H9 (cell line): ENCODE data around the gene HEATR3. TPM values are rescaled to one million over a fixed set of nuclear protein-coding genes. Genes with fewer than 3 reads are reported as not detected.

Experiments used
- DNase-seq: peaks from one replicate; pipeline ENCODE4 v3.0.0-alpha.2; 2017
- H2AFZ ChIP-seq: one replicate; pipeline ENCODE4 v1.6.1; 2013; ENCODE audit warnings: mild to moderate bottlenecking, low read length, control low read depth, moderate library complexity
- H2AK5ac ChIP-seq: 2 replicates; pipeline ENCODE4 v1.6.1; 2013; ENCODE audit warnings: low read length, control low read depth, mixed read lengths; ENCODE audit not compliant: insufficient read length
- H2BK120ac ChIP-seq: one replicate; pipeline ENCODE4 v1.6.1; 2013; ENCODE audit warnings: low read depth, mild to moderate bottlenecking, low read length, control low read depth, inconsistent platforms; ENCODE audit not compliant: poor library complexity, severe bottlenecking
- H2BK12ac ChIP-seq: 2 replicates; pipeline ENCODE4 v1.6.1; 2013; ENCODE audit warnings: low read length, control low read depth, mixed read lengths, low read depth; ENCODE audit not compliant: insufficient read length
- H2BK15ac ChIP-seq: 2 replicates; pipeline ENCODE4 v1.6.1; 2013; ENCODE audit warnings: low read depth, low read length, control low read depth
- H2BK20ac ChIP-seq: one replicate; pipeline ENCODE4 v1.6.1; 2013; ENCODE audit warnings: low read depth, mild to moderate bottlenecking, low read length, control low read depth, inconsistent platforms; ENCODE audit not compliant: poor library complexity, severe bottlenecking
- H2BK5ac ChIP-seq: 2 replicates; pipeline ENCODE4 v1.6.1; 2013; ENCODE audit warnings: low read length, control low read depth, mixed read lengths; ENCODE audit not compliant: insufficient read length
- H3K14ac ChIP-seq: 2 replicates; pipeline ENCODE4 v1.6.1; 2013; ENCODE audit warnings: low read length, control low read depth; ENCODE audit not compliant: insufficient read depth
- H3K18ac ChIP-seq: 2 replicates; pipeline ENCODE4 v1.6.1; 2013; ENCODE audit warnings: low read depth, mild to moderate bottlenecking, mixed read lengths, low read length, control low read depth; ENCODE audit not compliant: insufficient read length
- H3K23ac ChIP-seq: 2 replicates; pipeline ENCODE4 v1.6.1; 2013; ENCODE audit warnings: low read length, control low read depth, mixed read lengths, low read depth; ENCODE audit not compliant: insufficient read length
- H3K23me2 ChIP-seq: 2 replicates; pipeline ENCODE4 v1.6.1; 2013; ENCODE audit warnings: low read depth, mild to moderate bottlenecking, mixed read lengths, low read length, control low read depth; ENCODE audit not compliant: insufficient read length, poor library complexity, severe bottlenecking
- H3K27ac ChIP-seq: 2 replicates; pipeline ENCODE4 v1.5.1; 2013; ENCODE audit warnings: low read length, control low read depth, mixed read lengths, low read depth; ENCODE audit not compliant: insufficient read length
- H3K27me3 ChIP-seq: 2 replicates; pipeline ENCODE4 v1.6.1; 2013; ENCODE audit warnings: low read length, control low read depth, inconsistent platforms; ENCODE audit not compliant: insufficient read depth
- H3K4ac ChIP-seq: 2 replicates; pipeline ENCODE4 v1.6.1; 2013; ENCODE audit warnings: low read depth, mild to moderate bottlenecking, control low read depth, inconsistent platforms, low read length, moderate library complexity
- H3K4me1 ChIP-seq: 2 replicates; pipeline ENCODE4 v1.6.1; 2013; ENCODE audit warnings: low read length, control low read depth, inconsistent platforms; ENCODE audit not compliant: insufficient read depth
- H3K4me2 ChIP-seq: 2 replicates; pipeline ENCODE4 v1.6.1; 2013; ENCODE audit warnings: low read length, control low read depth, mixed read lengths; ENCODE audit not compliant: insufficient read length, insufficient read depth
- H3K56ac ChIP-seq: 2 replicates; pipeline ENCODE4 v1.6.1; 2013; ENCODE audit warnings: low read depth, mild to moderate bottlenecking, mixed read lengths, low read length, control low read depth; ENCODE audit not compliant: insufficient read length
- H3K79me1 ChIP-seq: 2 replicates; pipeline ENCODE4 v1.6.1; 2013; ENCODE audit warnings: low read depth, mild to moderate bottlenecking, moderate library complexity, low read length, control low read depth, inconsistent platforms; ENCODE audit not compliant: insufficient read depth, poor library complexity, severe bottlenecking
- H3K79me2 ChIP-seq: 2 replicates; pipeline ENCODE4 v1.6.1; 2013; ENCODE audit warnings: low read length, control low read depth, inconsistent platforms; ENCODE audit not compliant: insufficient read depth
- H3K9ac ChIP-seq: 2 replicates; pipeline ENCODE4 v1.6.1; 2013; ENCODE audit warnings: low read length, control low read depth, mixed read lengths; ENCODE audit not compliant: insufficient read length; ENCODE audit errors: extremely low read depth
- H3K9me3 ChIP-seq: one replicate; pipeline ENCODE4 v1.6.1; 2013; ENCODE audit warnings: low read depth, low read length, inconsistent platforms; ENCODE audit not compliant: control insufficient read depth
- H3T11ph ChIP-seq: one replicate; pipeline ENCODE4 v1.6.1; 2013; ENCODE audit warnings: mild to moderate bottlenecking, low read length, control low read depth, inconsistent platforms
- H4K20me1 ChIP-seq: one replicate; pipeline ENCODE4 v1.6.1; 2013; ENCODE audit not compliant: control insufficient read depth, insufficient read length, insufficient read depth
- H4K5ac ChIP-seq: 2 replicates; pipeline ENCODE4 v1.6.1; 2013; ENCODE audit warnings: low read depth, mild to moderate bottlenecking, mixed read lengths, low read length, control low read depth; ENCODE audit not compliant: insufficient read length
- H4K8ac ChIP-seq: replicated peaks from 2 replicates; pipeline ENCODE4 v1.6.1; 2013; ENCODE audit warnings: low read length, control low read depth, mixed read lengths, low read depth; ENCODE audit not compliant: insufficient read length
- H4K91ac ChIP-seq: 2 replicates; pipeline ENCODE4 v1.6.1; 2013; ENCODE audit warnings: low read depth, mild to moderate bottlenecking, moderate library complexity, mixed read lengths, low read length, control low read depth; ENCODE audit not compliant: insufficient read length
- H3K27ac Mint-ChIP-seq, 3 experiments: 2 replicates in 2 of 3; 3 replicates in 1 of 3; pipeline ENCODE4 v1.8.0; 2020 to 2021; ENCODE audit warnings: mixed read lengths in 3 of 3, mild to moderate bottlenecking in 1 of 3, moderate library complexity in 1 of 3
- H3K27me3 Mint-ChIP-seq: 2 replicates; pipeline ENCODE4 v1.8.0; 2021; ENCODE audit warnings: low read depth, mild to moderate bottlenecking, moderate library complexity, mixed read lengths
- H3K36me3 Mint-ChIP-seq, 3 experiments: 2 replicates in 2 of 3; 3 replicates in 1 of 3; pipeline ENCODE4 v1.8.0; 2020 to 2021; ENCODE audit warnings: low read depth in 3 of 3, mixed read lengths in 3 of 3; ENCODE audit not compliant: insufficient read depth in 1 of 3
- H3K4me1 Mint-ChIP-seq, 2 experiments: 2 replicates each; pipeline ENCODE4 v1.8.0; 2020; ENCODE audit warnings: mixed read lengths in 2 of 2
- H3K4me3 Mint-ChIP-seq, 2 experiments: 2 replicates in 1 of 2; 3 replicates in 1 of 2; pipeline ENCODE4 v1.8.0; 2020 to 2021; ENCODE audit warnings: mild to moderate bottlenecking in 2 of 2, mixed read lengths in 2 of 2, moderate library complexity in 1 of 2
- H3K9me3 Mint-ChIP-seq, 2 experiments: 2 replicates in 1 of 2; 3 replicates in 1 of 2; pipeline ENCODE4 v1.8.0; 2020; ENCODE audit warnings: mild to moderate bottlenecking in 2 of 2, mixed read lengths in 2 of 2, moderate library complexity in 1 of 2
- CTCF ChIP-seq: fragments of 200-600 bp; sonication (generic); conservative IDR thresholded peaks from 3 replicates; pipeline ENCODE4 v1.8.0; 2021; ENCODE audit warnings: antibody characterized with exemption, mild to moderate bottlenecking
- WGBS: extraction: QIAGEN DNeasy Blood & Tissue Kit; methylation state at CpG from one replicate; pipeline ENCODE4 v1.1.7; 2013; ENCODE audit warnings: missing lambda C conversion rate, low lambda C conversion rate, mixed read lengths; ENCODE audit not compliant: insufficient read length; ENCODE audit errors: extremely low coverage; 5-methylcytosine and 5-hydroxymethylcytosine counted together
- total RNA-seq: library from RNA; stranded (reverse); gene quantifications from 2 replicates; pipeline ENCODE4 v1.2.1, GENCODE V29; 2021

HEATR3 gene
- total RNA-seq, 1 experiment from 2014 or later, result 26.5 TPM

- Histone ChIP-seq H3K27ac (no peak overlapping the region), H3K4me2 (no peak overlapping the region)
- WGBS, result no CpG with 5 or more reads among the region's 8 CpGs
These were observed 25.8 kb upstream of the HEATR3 start for GRCh38 chr16:50040018-50040417.

More at GRCh38 chr16:50040018-50040417, 25.8 kb upstream of the HEATR3 start:
- Mint-ChIP-seq H3K9me3 (no peaks in the 10 kb centered on the region), H3K36me3 (peaks cover 0 to 14% (median under 1%) of the 10 kb centered on the region in 3 experiments; a peak in 3 of 7 replicates), H3K4me3 (no peak overlapping the region), H3K27ac (peak overlapping the region in 2 of 3 experiments; percentile 20 to 41; a peak in 2 of 7 replicates), H3K4me1 (peaks cover 4 to 5% of the 10 kb centered on the region in 2 experiments), H3K27me3 (peaks cover 3% of the 10 kb centered on the region; the same call in 1 of the 2 replicates)
- no peak for TF ChIP-seq CTCF
- Histone ChIP-seq H3K14ac (no peak overlapping the region), H2BK5ac (no peak overlapping the region), H3K27me3 (no peaks in the 10 kb centered on the region), H4K8ac (no peak overlapping the region), H3K9ac (no peak overlapping the region), H2BK15ac (no peak overlapping the region), H2BK12ac (no peak overlapping the region), H4K20me1 (no peaks in the 10 kb centered on the region), H2AFZ (no peak overlapping the region), H4K5ac (no peak overlapping the region), H3K56ac (no peak overlapping the region), H3K18ac (no peak overlapping the region), H3K79me2 (no peaks in the 10 kb centered on the region), H2BK120ac (no peak overlapping the region), H3T11ph (no peak overlapping the region), H3K79me1 (no peaks in the 10 kb centered on the region), H4K91ac (no peak overlapping the region), H3K23ac (no peak overlapping the region), H3K4me1 (peaks cover 2% of the 10 kb centered on the region; the same call in 1 of the 2 replicates), H2BK20ac (no peak overlapping the region), H3K4ac (no peak overlapping the region), H3K9me3 (no peaks in the 10 kb centered on the region), H2AK5ac (no peak overlapping the region), H3K23me2 (no peaks in the 10 kb centered on the region)
- no peak for DNase-seq
